K562 treated with DMSO at 1 percent for 24 hours (cell line): ENCODE data around the gene ZNF281. TPM values are rescaled to one million over a fixed set of nuclear protein-coding genes. Genes with fewer than 3 reads are reported as not detected.

Source experiments
- total RNA-seq: library from RNA; unstranded; fragments of 300-600 nt; gene quantifications from 2 replicates; pipeline ENCODE4 v1.2.3, GENCODE V29; 2022; ENCODE audit warnings: low read depth; ENCODE audit not compliant: insufficient read depth

ZNF281 gene
- total RNA-seq = 12.6 and 15.8 TPM in 2 replicates

GRCh38 chr1:200409761-200410565, at the start of gene ZNF281:
Gene ZNF281, minus strand, starts transcription at chr1:200410036. Its CDS starts 331 bp downstream, at chr1:200409705.

Other genes starting within 250 kb of the ZNF281 start
- 8.6 and 11.2 TPM in 2 replicates for gene KIF14, start 210.7 kb upstream of the ZNF281 start, total RNA-seq